Osteoblast (primary cell): ENCODE results near the gene EPHB2. TPM values are rescaled to one million over a fixed set of nuclear protein-coding genes. Genes with fewer than 3 reads are reported as not detected.
A peak's percentile ranks its signal among the peaks of the same experiment; 100 is the strongest.

Experiments used
- DNase-seq: peaks from one replicate; pipeline ENCODE4 v3.0.0; 2011; ENCODE audit warnings: low spot score, mixed read lengths; ENCODE audit not compliant: insufficient read length; ENCODE audit errors: missing footprints
- H2AFZ ChIP-seq: 2 replicates; pipeline ENCODE4 v1.6.0; 2011; ENCODE audit warnings: mild to moderate bottlenecking, low read length
- H3K27ac ChIP-seq: 2 replicates; pipeline ENCODE4 v1.5.1; 2011; ENCODE audit warnings: mild to moderate bottlenecking, low read depth, low read length, moderate library complexity
- H3K27me3 ChIP-seq: 2 replicates; pipeline ENCODE4 v1.6.0; 2012; ENCODE audit warnings: mild to moderate bottlenecking, control low read depth, inconsistent platforms, low read length, moderate library complexity; ENCODE audit not compliant: insufficient read depth
- H3K36me3 ChIP-seq: 2 replicates; pipeline ENCODE4 v1.5.1; 2011; ENCODE audit warnings: mild to moderate bottlenecking, low read length, control low read depth, moderate library complexity; ENCODE audit not compliant: insufficient read depth
- H3K4me1 ChIP-seq: 2 replicates; pipeline ENCODE4 v1.5.1; 2011; ENCODE audit warnings: mild to moderate bottlenecking, low read length, control low read depth, moderate library complexity; ENCODE audit not compliant: insufficient read depth
- H3K4me2 ChIP-seq: 2 replicates; pipeline ENCODE4 v1.6.0; 2011; ENCODE audit warnings: mild to moderate bottlenecking, low read length; ENCODE audit not compliant: insufficient read depth
- H3K4me3 ChIP-seq: fragments of 200-600 bp; sonication (generic); 3 replicates; pipeline ENCODE4 v1.5.1; 2012; ENCODE audit warnings: mild to moderate bottlenecking, low read length, inconsistent platforms; ENCODE audit not compliant: insufficient read depth
- H3K79me2 ChIP-seq: 2 replicates; pipeline ENCODE4 v1.6.0; 2012; ENCODE audit warnings: mild to moderate bottlenecking, low read length, control low read depth, inconsistent platforms; ENCODE audit not compliant: insufficient read depth
- H3K9me3 ChIP-seq: 2 replicates; pipeline ENCODE4 v1.5.1; 2011; ENCODE audit warnings: low read depth, low read length, control low read depth
- H4K20me1 ChIP-seq: 2 replicates; pipeline ENCODE4 v1.6.0; 2012; ENCODE audit warnings: mild to moderate bottlenecking, low read length, control low read depth; ENCODE audit not compliant: insufficient read depth
- total RNA-seq: library from RNA; depleted of rRNA; stranded (reverse); fragments of >200 nt; gene quantifications from 2 replicates; pipeline ENCODE4 v1.2.3, GENCODE V29; 2012
- TF ChIP-seq, protein P1 (sequence below): IDR thresholded peaks from 2 replicates; pipeline ENCODE4 v1.5.1; 2011; ENCODE audit warnings: mild to moderate bottlenecking, low read depth, low read length, moderate library complexity; ENCODE audit errors: extremely low read depth

The EPHB2 gene
- total RNA-seq, 1 donor, result 8.7 TPM

- TF ChIP-seq, protein P1, sequence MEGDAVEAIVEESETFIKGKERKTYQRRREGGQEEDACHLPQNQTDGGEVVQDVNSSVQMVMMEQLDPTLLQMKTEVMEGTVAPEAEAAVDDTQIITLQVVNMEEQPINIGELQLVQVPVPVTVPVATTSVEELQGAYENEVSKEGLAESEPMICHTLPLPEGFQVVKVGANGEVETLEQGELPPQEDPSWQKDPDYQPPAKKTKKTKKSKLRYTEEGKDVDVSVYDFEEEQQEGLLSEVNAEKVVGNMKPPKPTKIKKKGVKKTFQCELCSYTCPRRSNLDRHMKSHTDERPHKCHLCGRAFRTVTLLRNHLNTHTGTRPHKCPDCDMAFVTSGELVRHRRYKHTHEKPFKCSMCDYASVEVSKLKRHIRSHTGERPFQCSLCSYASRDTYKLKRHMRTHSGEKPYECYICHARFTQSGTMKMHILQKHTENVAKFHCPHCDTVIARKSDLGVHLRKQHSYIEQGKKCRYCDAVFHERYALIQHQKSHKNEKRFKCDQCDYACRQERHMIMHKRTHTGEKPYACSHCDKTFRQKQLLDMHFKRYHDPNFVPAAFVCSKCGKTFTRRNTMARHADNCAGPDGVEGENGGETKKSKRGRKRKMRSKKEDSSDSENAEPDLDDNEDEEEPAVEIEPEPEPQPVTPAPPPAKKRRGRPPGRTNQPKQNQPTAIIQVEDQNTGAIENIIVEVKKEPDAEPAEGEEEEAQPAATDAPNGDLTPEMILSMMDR, result no peak
- Histone ChIP-seq H3K9me3 (no peaks in the 10 kb centered on the region), H3K4me2 (no peak overlapping the region), H2AFZ (no peak overlapping the region), H4K20me1 (no peaks in the 10 kb centered on the region), H3K27ac (no peak overlapping the region), H3K27me3 (no peaks in the 10 kb centered on the region), H3K79me2 (peaks cover 2% of the 10 kb centered on the region), H3K36me3 (no peaks in the 10 kb centered on the region), H3K4me3 (no peak overlapping the region), H3K4me1 (peaks cover 26% of the 10 kb centered on the region)
- no peak for DNase-seq
These were observed 27.9 kb downstream of the EPHB2 start for GRCh38 chr1:22738522-22738921.

DNA sequence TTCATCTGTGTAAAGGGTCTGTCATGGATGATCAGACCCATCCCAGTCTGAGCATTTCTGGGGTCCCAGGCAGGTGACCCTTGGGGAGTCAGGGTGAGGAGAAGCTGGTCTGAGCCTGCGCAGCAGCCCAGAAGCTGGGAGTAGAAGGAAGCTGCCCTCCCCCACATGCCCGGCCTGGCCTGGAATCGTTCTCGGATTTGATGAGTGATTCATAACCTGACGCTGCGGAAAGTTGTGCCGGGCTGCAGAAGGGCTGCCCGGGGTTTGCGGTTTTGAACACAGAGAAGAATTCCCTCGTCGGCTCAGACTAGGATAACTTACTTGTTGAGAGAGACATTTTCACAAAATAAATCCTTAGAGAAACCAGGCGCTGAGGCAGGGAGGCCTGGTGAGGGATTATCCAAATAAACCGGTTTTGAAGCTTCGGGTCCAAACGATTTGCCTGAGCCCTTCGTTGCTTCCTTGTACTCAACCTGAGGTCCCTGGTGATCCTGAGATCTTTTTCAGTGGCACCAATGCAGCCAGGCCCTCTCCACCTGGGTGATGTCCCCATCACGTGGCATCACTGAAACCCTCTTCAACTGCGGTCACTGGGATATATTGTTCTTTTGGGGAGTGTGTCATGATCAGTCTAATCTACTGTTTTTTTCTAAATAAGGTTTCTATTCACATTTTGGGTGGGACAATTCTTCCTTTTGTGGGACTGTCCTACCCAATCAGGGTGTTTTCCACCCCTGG lies 29.2 kb downstream of the EPHB2 start:
- peaks cover 30% of the 10 kb centered on the region for H3K4me1 ChIP-seq
- peak overlapping the region; percentile 79 for H2AFZ ChIP-seq
- H3K27me3 ChIP-seq, result no peaks in the 10 kb centered on the region
- peaks cover 2% of the 10 kb centered on the region for H3K79me2 ChIP-seq
- H3K9me3 ChIP-seq, result no peaks in the 10 kb centered on the region
- H3K4me2 ChIP-seq, result peak overlapping the region; percentile 78
- H3K4me3 ChIP-seq, result peak overlapping the region; percentile 42
- TF ChIP-seq, protein P1, result no peak
- H4K20me1 ChIP-seq, result no peaks in the 10 kb centered on the region
- H3K36me3 ChIP-seq, result no peaks in the 10 kb centered on the region
- H3K27ac ChIP-seq, result peak overlapping the region; percentile 95
- peak; percentile 99 for DNase-seq

- Histone ChIP-seq H3K4me1 (peaks cover 27% of the 10 kb centered on the region), H2AFZ (no peak overlapping the region), H3K4me3 (no peak overlapping the region), H3K27me3 (no peaks in the 10 kb centered on the region), H3K4me2 (no peak overlapping the region), H4K20me1 (no peaks in the 10 kb centered on the region), H3K9me3 (no peaks in the 10 kb centered on the region), H3K27ac (no peak overlapping the region), H3K36me3 (no peaks in the 10 kb centered on the region), H3K79me2 (peaks cover 2% of the 10 kb centered on the region)
- TF ChIP-seq, protein P1, result no peak
- no peak for DNase-seq
These were observed 30.5 kb downstream of the EPHB2 start for GRCh38 chr1:22741118-22741517.

- peak; percentile 91 for DNase-seq
- Histone ChIP-seq H3K79me2 (no peaks in the 10 kb centered on the region), H3K27ac (peak overlapping the region; percentile 9), H3K4me1 (peaks cover 38% of the 10 kb centered on the region), H3K36me3 (no peaks in the 10 kb centered on the region), H4K20me1 (no peaks in the 10 kb centered on the region), H3K9me3 (no peaks in the 10 kb centered on the region), H3K4me2 (no peak overlapping the region), H3K4me3 (no peak overlapping the region), H2AFZ (no peak overlapping the region), H3K27me3 (no peaks in the 10 kb centered on the region)
- TF ChIP-seq, protein P1, result no peak
These were observed 35.3 kb downstream of the EPHB2 start for GRCh38 chr1:22745669-22746585.
